ENCODE data around the gene ROCK2. TPM values are rescaled to one million over a fixed set of nuclear protein-coding genes. Genes with fewer than 3 reads are reported as not detected.

ROCK2 gene
- total RNA-seq, 1 experiment from 2014 or later = 49.4 TPM

DNA sequence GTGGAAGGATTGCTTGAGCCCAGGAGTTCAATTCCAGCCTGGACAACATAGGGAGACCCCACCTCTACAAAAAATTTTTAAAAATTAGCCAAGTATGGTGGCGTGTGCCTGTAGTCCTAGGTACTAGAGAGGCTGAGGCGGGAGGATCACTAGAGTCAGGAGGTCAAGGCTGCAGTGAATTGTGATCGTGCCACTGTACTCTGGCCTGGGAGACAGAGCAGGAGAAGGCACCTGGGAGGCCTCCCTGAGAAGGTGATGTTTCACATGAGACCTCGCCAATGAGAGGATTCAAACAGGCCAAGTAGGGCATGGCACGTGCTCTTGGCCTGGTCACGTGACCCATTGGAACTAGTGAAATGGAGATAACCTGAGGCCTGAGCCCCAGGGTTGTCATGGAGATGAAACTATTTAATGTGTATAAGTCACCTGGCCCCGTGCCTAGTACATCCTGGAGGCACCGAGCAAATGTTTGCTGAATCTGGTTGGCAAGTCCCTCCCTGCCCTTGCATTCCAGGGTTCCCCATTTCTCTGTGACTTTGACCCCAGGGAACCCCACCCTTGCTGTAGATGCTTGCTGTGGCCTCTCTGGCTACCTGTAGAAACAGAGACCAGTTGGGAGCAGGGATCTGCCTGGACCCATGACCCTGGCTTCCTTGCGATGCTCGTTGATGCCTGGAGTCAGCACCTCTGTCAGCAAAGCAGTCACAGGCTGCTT is 26.1 kb upstream of the ROCK2 start:
- H3K4me1 ChIP-seq (ENCODE audit: insufficient read depth, low read length, poor library complexity, severe bottlenecking) = peaks cover 15% of the 10 kb centered on the region
- H3K27me3 ChIP-seq (replicated peaks; ENCODE audit: insufficient read depth, low read depth, low read length, poor library complexity) = no peaks in the 10 kb centered on the region
- no peaks in the 10 kb centered on the region for H3K9me3 ChIP-seq (ENCODE audit: low read depth, low read length, poor library complexity, severe bottlenecking)
- ChIA-PET CTCF (no interaction called here), POLR2A (ENCODE audit: low non-redundant PET) (no interaction called here)
- DNase-seq (ENCODE audit: low spot score) = no peak
- BruUV-seq (replicated peaks) = no TSS peak
- TF ChIP-seq CTCF (conservative IDR thresholded peaks at IDR 0.05; ENCODE audit: low read depth, low read length) (no peak), EZH2 (IDR thresholded peaks at IDR 0.05; ENCODE audit: borderline replicate concordance, low read depth, low read length, poor library complexity, severe bottlenecking) (no peak)
- H3K27ac ChIP-seq (ENCODE audit: low read depth, low read length, poor library complexity, severe bottlenecking) = no peak overlapping the region
- no peak overlapping the region for H3K4me3 ChIP-seq (ENCODE audit: low read depth, low read length, poor library complexity, severe bottlenecking)
- no peaks in the 10 kb centered on the region for H3K36me3 ChIP-seq (ENCODE audit: insufficient read depth, low read length, poor library complexity, severe bottlenecking)
- intact Hi-C loops (cut with micrococcal nuclease; ENCODE audit: unreplicated experiment) = no loop called here

DNA sequence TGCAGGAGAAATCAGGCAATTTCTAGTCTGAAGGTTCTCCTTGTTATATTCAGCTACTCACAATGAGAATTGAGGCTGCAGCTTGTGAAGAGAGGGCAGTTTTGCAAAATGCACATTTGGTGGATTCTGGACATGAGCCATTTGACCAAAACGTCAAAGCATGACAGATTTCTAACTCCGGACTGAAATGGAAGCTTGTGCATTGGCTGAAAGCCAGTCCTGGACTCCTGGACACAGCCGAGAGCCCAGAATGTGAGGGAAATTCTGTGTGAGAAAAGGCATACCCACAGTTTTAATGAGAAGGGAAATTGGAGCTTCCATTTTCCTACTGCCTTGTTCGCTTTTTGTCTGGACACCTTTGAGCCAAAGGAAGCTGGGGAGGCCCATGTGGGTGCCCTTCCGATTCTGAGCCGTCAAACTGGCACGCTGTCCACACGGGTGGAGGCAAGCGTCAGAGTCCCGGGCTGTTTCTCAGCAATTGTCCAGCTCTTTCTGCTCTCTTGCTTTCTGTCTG is 23.7 kb upstream of the ROCK2 start:
- intact Hi-C loops (cut with micrococcal nuclease; ENCODE audit: unreplicated experiment) = no loop called here
- no peaks in the 10 kb centered on the region for H3K36me3 ChIP-seq (ENCODE audit: insufficient read depth, low read length, poor library complexity, severe bottlenecking)
- BruUV-seq (replicated peaks) = no TSS peak
- no peak overlapping the region for H3K4me3 ChIP-seq (ENCODE audit: low read depth, low read length, poor library complexity, severe bottlenecking)
- no peaks in the 10 kb centered on the region for H3K4me1 ChIP-seq (ENCODE audit: insufficient read depth, low read length, poor library complexity, severe bottlenecking)
- TF ChIP-seq EZH2 (IDR thresholded peaks at IDR 0.05; ENCODE audit: borderline replicate concordance, low read depth, low read length, poor library complexity, severe bottlenecking) (no peak), CTCF (conservative IDR thresholded peaks at IDR 0.05; ENCODE audit: low read depth, low read length) (no peak)
- POLR2A ChIA-PET (ENCODE audit: low non-redundant PET) = no interaction called here
- H3K9me3 ChIP-seq (ENCODE audit: low read depth, low read length, poor library complexity, severe bottlenecking) = no peaks in the 10 kb centered on the region
- no peak for DNase-seq (ENCODE audit: low spot score)
- H3K27me3 ChIP-seq (replicated peaks; ENCODE audit: insufficient read depth, low read depth, low read length, poor library complexity) = no peaks in the 10 kb centered on the region
- H3K27ac ChIP-seq (ENCODE audit: low read depth, low read length, poor library complexity, severe bottlenecking) = no peak overlapping the region
- CTCF ChIA-PET = no interaction called here

DNA sequence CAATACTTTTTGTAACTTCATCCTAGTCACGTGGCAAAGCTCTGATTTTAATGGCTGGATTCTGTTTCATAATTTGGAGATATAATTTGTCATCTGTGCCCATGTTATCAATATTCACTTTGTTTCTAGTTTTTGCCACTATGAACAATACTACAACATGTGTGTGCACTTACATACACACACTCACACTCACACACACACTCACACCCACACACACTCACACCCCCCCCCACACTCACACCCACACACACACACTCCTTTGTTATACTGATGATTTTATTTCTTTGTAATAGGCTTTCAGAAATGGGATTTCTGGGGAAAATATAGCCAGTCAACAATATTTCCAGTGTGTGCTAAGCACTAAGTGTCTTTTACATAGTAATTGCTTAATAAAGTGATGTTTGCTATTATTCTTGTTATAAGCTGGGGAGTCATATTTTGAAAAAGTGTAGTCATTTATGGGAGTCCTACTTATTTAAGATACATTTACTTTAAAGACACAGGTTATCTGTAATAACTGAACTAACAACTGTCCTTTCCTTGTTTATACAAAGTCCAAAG is 22.8 kb upstream of the ROCK2 start:
- no peaks in the 10 kb centered on the region for H3K27me3 ChIP-seq (replicated peaks; ENCODE audit: insufficient read depth, low read depth, low read length, poor library complexity)
- no peak overlapping the region for H3K4me3 ChIP-seq (ENCODE audit: low read depth, low read length, poor library complexity, severe bottlenecking)
- ChIA-PET CTCF (no interaction called here), POLR2A (ENCODE audit: low non-redundant PET) (no interaction called here)
- H3K27ac ChIP-seq (ENCODE audit: low read depth, low read length, poor library complexity, severe bottlenecking) = no peak overlapping the region
- TF ChIP-seq EZH2 (IDR thresholded peaks at IDR 0.05; ENCODE audit: borderline replicate concordance, low read depth, low read length, poor library complexity, severe bottlenecking) (no peak), CTCF (conservative IDR thresholded peaks at IDR 0.05; ENCODE audit: low read depth, low read length) (no peak)
- H3K9me3 ChIP-seq (ENCODE audit: low read depth, low read length, poor library complexity, severe bottlenecking) = no peaks in the 10 kb centered on the region
- H3K36me3 ChIP-seq (ENCODE audit: insufficient read depth, low read length, poor library complexity, severe bottlenecking) = no peaks in the 10 kb centered on the region
- no peak for DNase-seq (ENCODE audit: low spot score)
- intact Hi-C loops (cut with micrococcal nuclease; ENCODE audit: unreplicated experiment) = no loop called here
- no TSS peak for BruUV-seq (replicated peaks)
- H3K4me1 ChIP-seq (ENCODE audit: insufficient read depth, low read length, poor library complexity, severe bottlenecking) = no peaks in the 10 kb centered on the region

Data from A673 (cell line).